DMS53 treated with DMSO at 0.1 percent for 48 hours (cell line): ENCODE data around the gene CCL4.
"Not testable (repeated sequence)": the region's sequence is repeated elsewhere in the genome, so short reads cannot be mapped to it uniquely, and the experiment has no call there.

ENCODE experiments used
- DNase-seq: peaks from one replicate; lab custom pipeline; 2025; ENCODE audit not compliant: unreplicated experiment; lab: John Stamatoyannopoulos, UW

Gene CCL4

DNA sequence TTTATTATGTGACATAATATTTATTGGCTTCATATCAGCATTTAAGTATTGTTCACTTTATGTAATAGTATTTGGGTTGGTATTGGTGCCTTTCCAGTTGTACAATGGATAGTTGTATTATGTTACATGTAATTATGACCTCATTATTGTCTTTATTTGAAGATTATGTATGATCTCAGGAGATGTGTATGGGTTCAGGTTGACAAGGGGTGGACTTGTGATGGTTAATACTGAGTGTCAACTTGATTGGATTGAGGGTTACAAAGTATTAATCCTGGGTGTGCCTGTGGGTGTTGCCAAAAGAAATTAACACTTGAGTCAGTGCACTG lies 12.0 kb downstream of the CCL4 start:
- not testable (repeated sequence) for DNase-seq

- DNase-seq = no peak
Observed at GRCh38 chr17:36117505-36118382, 14.1 kb downstream of the CCL4 start.

- DNase-seq = no peak
Observed at GRCh38 chr17:36118477-36119353, 15.1 kb downstream of the CCL4 start.

DNA sequence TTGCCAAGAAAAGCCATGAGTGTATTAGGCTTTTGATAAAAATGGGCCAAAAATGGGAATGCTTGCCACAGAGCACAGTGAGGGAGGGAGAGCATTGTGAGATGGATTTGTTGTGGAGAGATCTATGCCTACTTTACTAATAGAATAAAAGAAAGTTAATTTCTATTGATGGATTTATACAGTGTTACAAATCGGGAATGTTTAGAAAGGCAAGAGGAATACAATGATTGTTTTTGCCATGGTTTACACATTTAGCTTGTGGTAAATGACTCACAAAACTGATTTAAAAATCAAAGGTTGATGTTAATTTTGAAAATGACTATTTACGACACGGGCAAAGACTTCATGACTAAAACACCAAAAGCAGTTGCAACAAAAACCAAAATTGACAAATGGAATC lies 16.6 kb downstream of the CCL4 start:
- no peak for DNase-seq

GRCh38 chr17:36121099-36121498 lies 17.5 kb downstream of the CCL4 start:
- DNase-seq = not testable (repeated sequence)

- no peak for DNase-seq
Observed at GRCh38 chr17:36123431-36123830, 19.8 kb downstream of the CCL4 start.

DNA sequence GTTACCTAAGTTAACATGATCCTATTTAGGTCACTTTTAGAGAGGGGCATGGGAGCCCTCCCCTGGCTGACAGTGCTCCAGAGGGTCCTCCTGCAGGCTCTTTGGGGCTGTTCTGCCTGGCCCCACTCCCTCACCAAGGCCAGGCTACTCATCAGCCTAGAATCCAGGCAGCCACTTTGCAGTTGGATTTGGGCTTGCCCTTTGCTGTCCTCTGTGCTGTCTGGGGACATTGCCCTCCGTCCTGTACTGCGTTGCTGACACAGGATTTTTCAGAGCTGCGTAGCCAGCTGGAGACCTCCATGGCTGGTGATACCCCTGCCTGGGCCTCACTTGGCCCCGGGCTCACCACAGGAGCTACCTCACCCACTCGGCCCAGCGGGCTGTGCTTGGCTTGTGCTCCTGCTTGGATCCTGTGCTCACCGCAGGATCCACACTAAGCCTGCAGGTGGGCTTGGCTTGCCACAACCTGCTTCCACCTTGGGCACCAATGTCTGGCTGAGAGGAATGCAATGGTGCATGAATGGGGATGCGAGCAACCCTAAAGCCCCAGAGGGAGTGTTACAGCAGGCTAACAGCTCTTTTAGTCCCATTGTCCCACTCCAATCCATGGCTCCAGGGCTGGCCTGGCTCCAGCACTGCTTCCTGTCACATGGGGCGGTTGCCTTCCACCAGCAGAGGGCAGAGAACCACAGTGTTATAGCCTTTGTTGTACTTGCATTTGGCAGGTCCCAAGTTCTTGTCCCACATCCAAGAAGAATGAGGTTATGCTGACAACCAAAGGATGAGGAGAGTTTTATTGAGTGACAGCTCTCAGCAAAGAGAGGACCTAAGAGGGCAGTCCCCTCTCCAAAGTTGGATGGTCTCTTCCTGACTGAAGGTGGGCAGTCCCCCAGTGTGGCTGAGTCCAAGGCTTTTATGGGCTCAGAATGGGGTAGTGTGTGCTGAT lies 21.5 kb downstream of the CCL4 start:
- DNase-seq = peak; percentile 15

DNA sequence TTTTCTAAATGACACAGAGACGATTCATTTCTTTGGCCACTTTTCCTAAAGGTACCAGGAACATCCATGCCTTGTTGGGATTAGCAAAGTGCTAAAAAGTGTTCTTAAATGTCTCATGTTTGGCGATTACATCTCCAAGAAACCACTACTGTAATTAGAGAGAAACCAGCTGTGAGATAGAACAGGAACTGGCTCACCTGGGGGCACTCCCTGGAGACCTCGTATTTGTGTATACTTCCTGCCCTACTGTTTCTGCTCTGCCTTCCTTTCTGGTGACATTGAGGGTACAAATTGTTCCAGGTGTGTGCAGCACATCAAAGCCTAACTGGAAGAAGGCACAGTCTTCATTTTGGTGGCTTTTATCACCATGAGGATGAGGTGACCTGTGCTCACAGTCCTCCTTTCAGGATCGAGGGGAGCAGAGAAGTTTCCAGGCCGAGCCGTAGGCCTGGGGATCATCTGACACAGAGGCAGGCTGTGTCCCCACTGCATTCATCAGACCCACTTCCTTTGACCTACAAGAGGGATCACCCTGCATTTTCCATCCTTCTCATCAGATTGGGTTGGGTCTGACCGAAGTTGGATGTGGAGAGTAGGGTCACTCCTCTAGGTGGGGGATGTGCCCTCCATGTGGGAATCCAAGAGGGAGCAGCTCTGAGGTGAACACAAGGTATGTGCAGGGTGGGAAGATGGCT lies 23.7 kb downstream of the CCL4 start:
- no peak for DNase-seq

DNA sequence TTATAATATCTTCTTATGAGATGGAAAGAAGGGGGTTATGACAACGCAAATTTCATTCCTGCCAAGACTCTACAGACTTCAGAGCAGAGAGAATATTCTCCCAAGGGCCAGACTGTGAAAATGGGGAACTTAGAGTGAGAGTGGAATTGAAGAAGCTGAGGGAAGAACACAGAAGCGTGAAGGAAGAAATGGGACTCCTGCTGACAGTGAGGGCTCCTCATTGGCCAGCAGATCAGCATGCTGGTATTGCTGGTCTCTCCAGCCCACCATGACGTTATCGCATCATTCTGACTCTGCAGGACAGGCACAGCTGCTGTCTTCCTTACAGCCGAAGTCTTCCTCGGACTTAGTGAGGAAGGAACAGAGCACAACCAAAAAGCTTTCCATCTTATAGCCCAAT lies 24.3 kb downstream of the CCL4 start:
- DNase-seq = no peak

- DNase-seq = no peak
Observed at GRCh38 chr17:36128411-36128978, 24.9 kb downstream of the CCL4 start.

- DNase-seq = no peak
Observed at GRCh38 chr17:36129616-36130015, 26.0 kb downstream of the CCL4 start.

- DNase-seq = no peak
Observed at GRCh38 chr17:36130346-36130745, 26.7 kb downstream of the CCL4 start.

- DNase-seq = no peak
Observed at GRCh38 chr17:36131421-36131820, 27.8 kb downstream of the CCL4 start.

- DNase-seq = no peak
Observed at GRCh38 chr17:36131931-36132330, 28.3 kb downstream of the CCL4 start.

GRCh38 chr17:36132421-36132831 lies 28.8 kb downstream of the CCL4 start:
- DNase-seq = no peak

- DNase-seq = peak; percentile 62
Observed at GRCh38 chr17:36133602-36134236, 30.1 kb downstream of the CCL4 start.

GRCh38 chr17:36135465-36135864 lies 31.8 kb downstream of the CCL4 start:
- DNase-seq = no peak

GRCh38 chr17:36136036-36136435 lies 32.4 kb downstream of the CCL4 start:
- no peak for DNase-seq

- no peak for DNase-seq
Observed at GRCh38 chr17:36136439-36136838, 32.8 kb downstream of the CCL4 start.

GRCh38 chr17:36142235-36142634 lies 38.6 kb downstream of the CCL4 start:
- DNase-seq = no peak
